Measurements from ENCODE around the gene AFF1. TPM values are rescaled to one million over a fixed set of nuclear protein-coding genes. Genes with fewer than 3 reads are reported as not detected.

The AFF1 gene
- total and polyA plus RNA-seq, 2 of the 4 experiments (the other 2 are of a cell fraction): 7.0 to 9.6 TPM

- Histone ChIP-seq H4K20me1 (ENCODE audit: insufficient read depth, low read length) (no peaks in the 10 kb centered on the region), H2BK20ac (ENCODE audit: low read depth, low read length) (peak overlapping the region; percentile 30; the same call in 1 of the 2 replicates), H3K27ac (ENCODE audit: insufficient read depth, low read length) (peak overlapping the region; percentile 72), H2BK5ac (ENCODE audit: low read depth, low read length, poor library complexity, severe bottlenecking) (peak overlapping the region; percentile 95), H3K23ac (ENCODE audit: low read depth, low read length) (no peak overlapping the region), H3K9ac (ENCODE audit: low read depth, low read length) (peak overlapping the region; percentile 51; the same call in 1 of the 2 replicates), H3K4me1 (ENCODE audit: control insufficient read depth, insufficient read depth, low read length) (peaks cover 28% of the 10 kb centered on the region), H3K79me1 (ENCODE audit: low read depth in 1 of 2, low read length in 2 of 2) (peaks cover 39 to 51% of the 10 kb centered on the region in 2 experiments), H3K36me3 (ENCODE audit: control insufficient read depth, insufficient read depth, low read length) (peaks cover 17% of the 10 kb centered on the region), H2BK15ac (ENCODE audit: low read depth, low read length) (peak overlapping the region; percentile 43; the same call in 1 of the 3 replicates), H4K5ac (ENCODE audit: low read depth, low read length) (peak overlapping the region; percentile 83), H3K9me3 (ENCODE audit: control insufficient read depth, insufficient read depth, low read length) (no peaks in the 10 kb centered on the region), H2BK120ac (ENCODE audit: low read depth, low read length) (peak overlapping the region; percentile 64), H3K27me3 (ENCODE audit: control insufficient read depth, insufficient read depth, low read length) (no peaks in the 10 kb centered on the region), H3K14ac (replicated peaks; ENCODE audit: low read depth, low read length) (peak overlapping the region; percentile 72; the same call in 1 of the 2 replicates), H4K8ac (ENCODE audit: low read depth in 2 of 2, low read length in 2 of 2) (peak overlapping the region; percentile 77 to 88), H2AK5ac (ENCODE audit: low read depth, low read length) (peak overlapping the region; percentile 88), H4K91ac (ENCODE audit: insufficient read depth, low read depth, low read length) (peak overlapping the region; percentile 33), H2AFZ (replicated peaks; ENCODE audit: low read length, poor library complexity) (peak overlapping the region; percentile 4), H3K4me2 (ENCODE audit: low read depth, low read length) (peak overlapping the region; percentile 73), H3K4ac (ENCODE audit: low read depth, low read length) (peak overlapping the region; percentile 62), H2AK9ac (replicated peaks; ENCODE audit: low read depth, low read length, poor library complexity) (no peak overlapping the region), H3K4me3 (ENCODE audit: insufficient read depth, low read depth, low read length) (no peak overlapping the region; the same call in 1 of the 2 replicates), H3K9me1 (ENCODE audit: insufficient read depth, low read length) (peaks cover 18% of the 10 kb centered on the region), H3K18ac (ENCODE audit: low read depth, low read length) (peak overlapping the region; percentile 79; the same call in 1 of the 2 replicates), H3K56ac (ENCODE audit: extremely low read depth, insufficient read depth, low read length) (peak overlapping the region; percentile 36; the same call in 1 of the 2 replicates)
- ChIA-PET POLR2A (ENCODE audit: unreplicated experiment) (no interaction called here), CTCF (interaction anchor here (0.6 to 1.8 kb wide), 4 partner anchors 14 to 211 kb away, joined by 3 to 6 read pairs (median 3); no protein-coding TSS in a partner anchor)
- peak; percentile 60; the same call in 1 of the 2 replicates for TF ChIP-seq FOS (IDR thresholded peaks at IDR 0.05; ENCODE audit: low read depth, low read length)
- TF ChIP-seq CEBPB (IDR thresholded peaks at IDR 0.05; ENCODE audit: low read depth, low read length): no peak
- BruUV-seq (replicated peaks): no TSS peak
- no CpG with 5 or more reads among the region's 2 CpGs for WGBS, 2 experiments (ENCODE audit: extremely low coverage in 2 of 2, insufficient read length in 1 of 2)
- dilution Hi-C loops (cut with HindIII; ENCODE audit: low sequenced_read_pairs, unreplicated experiment): no loop called here
- ATAC-seq (ENCODE audit: low read depth) (peak; percentile 87), DNase-seq (peak; percentile 93)
- intact Hi-C loops (cut with micrococcal nuclease): loop anchor here (5.0 kb wide), 1 partner anchor 177 kb away; no protein-coding TSS in a partner anchor
- in situ Hi-C loops (cut with MboI; ENCODE audit: low sequenced_read_pairs): loop anchor here (25.0 kb wide), 1 partner anchor 632 kb away; no protein-coding TSS in a partner anchor
Observed at GRCh38 chr4:87118826-87119225, 184.0 kb downstream of the AFF1 start.

Measured in IMR-90 (cell line).